CD14-positive monocyte (primary cell): ENCODE results near the gene EZH2. TPM values are rescaled to one million over a fixed set of nuclear protein-coding genes. Genes with fewer than 3 reads are reported as not detected.

ENCODE experiments used
- DNase-seq, 3 donors: peaks; one replicate each; pipeline ENCODE4 v3.0.0-alpha.2; 2011 to 2022
- H2AFZ ChIP-seq: 2 replicates; pipeline ENCODE4 v1.6.0; 2012; ENCODE audit warnings: mild to moderate bottlenecking, low read depth, low read length, inconsistent platforms; ENCODE audit not compliant: insufficient read depth, poor library complexity, severe bottlenecking
- H3K27ac ChIP-seq, 2 donors: 1 replicate in 1 of 2; 2 replicates in 1 of 2; pipeline ENCODE4 v1.5.1; 2012 to 2013; ENCODE audit warnings: low read length in 2 of 2, control low read depth in 1 of 2, inconsistent platforms in 1 of 2, low read depth in 1 of 2, mild to moderate bottlenecking in 1 of 2
- H3K27me3 ChIP-seq, 2 donors: one replicate each; pipeline versions ENCODE4 v1.6.0 to v1.6.1; 2011 to 2013; ENCODE audit warnings: low read length in 2 of 2; ENCODE audit not compliant: control insufficient read depth in 2 of 2, insufficient read depth in 2 of 2
- H3K36me3 ChIP-seq, 2 donors: replicated peaks in 1 of 2; 1 replicate in 1 of 2; 2 replicates in 1 of 2; pipeline versions ENCODE4 v1.5.1 to v1.6.1; 2012 to 2013; ENCODE audit warnings: low read length in 2 of 2, control low read depth in 1 of 2, inconsistent platforms in 1 of 2, mild to moderate bottlenecking in 1 of 2; ENCODE audit not compliant: insufficient read depth in 2 of 2, control insufficient read depth in 1 of 2
- H3K4me1 ChIP-seq, 2 donors: 1 replicate in 1 of 2; 2 replicates in 1 of 2; pipeline versions ENCODE4 v1.5.1 to v1.6.1; 2012 to 2013; ENCODE audit warnings: low read length in 2 of 2, control low read depth in 1 of 2, inconsistent platforms in 1 of 2, mild to moderate bottlenecking in 1 of 2, moderate library complexity in 1 of 2; ENCODE audit not compliant: insufficient read depth in 2 of 2, control insufficient read depth in 1 of 2
- H3K4me2 ChIP-seq: replicated peaks from 2 replicates; pipeline ENCODE3; 2012; ENCODE audit warnings: low read length, moderate library complexity, mild to moderate bottlenecking; ENCODE audit not compliant: poor library complexity, severe bottlenecking; ENCODE audit errors: extremely low read depth
- H3K4me3 ChIP-seq, 3 experiments: fragments of 200-600 bp in 1 of 3; sonication (generic) in 1 of 3; replicated peaks in 1 of 3; 1 replicate in 2 of 3; 2 replicates in 1 of 3; pipeline ENCODE4 v1.5.1; 2011 to 2013; ENCODE audit warnings: low read length in 3 of 3, mild to moderate bottlenecking in 3 of 3, control low read depth in 2 of 3, low read depth in 2 of 3, inconsistent platforms in 1 of 3, moderate library complexity in 1 of 3
- H3K79me2 ChIP-seq: 2 replicates; pipeline ENCODE4 v1.6.0; 2012; ENCODE audit warnings: mild to moderate bottlenecking, control low read depth, inconsistent platforms, low read length, moderate library complexity; ENCODE audit not compliant: insufficient read depth
- H3K9ac ChIP-seq: 2 replicates; pipeline ENCODE4 v1.6.0; 2017; ENCODE audit warnings: low read length, mild to moderate bottlenecking; ENCODE audit not compliant: insufficient read depth, poor library complexity, severe bottlenecking
- H3K9me3 ChIP-seq, 2 donors: replicated peaks in 1 of 2; 1 replicate in 1 of 2; 2 replicates in 1 of 2; pipeline versions ENCODE4 v1.5.1 to v1.6.1; 2012 to 2013; ENCODE audit warnings: low read length in 2 of 2, control low read depth in 1 of 2; ENCODE audit not compliant: control insufficient read depth in 1 of 2, insufficient read depth in 1 of 2
- H4K20me1 ChIP-seq: 2 replicates; pipeline ENCODE4 v1.6.0; 2012; ENCODE audit warnings: mild to moderate bottlenecking, low read length, control low read depth, moderate library complexity; ENCODE audit not compliant: insufficient read depth
- H3K27ac Mint-ChIP-seq, 7 donors: one replicate each; pipeline ENCODE4 v1.8.0; 2020; ENCODE audit warnings: mild to moderate bottlenecking in 7 of 7, mixed read lengths in 7 of 7, moderate library complexity in 6 of 7, inconsistent platforms in 2 of 7
- H3K27me3 Mint-ChIP-seq, 3 donors: one replicate each; pipeline ENCODE4 v1.8.0; 2021 to 2022; ENCODE audit warnings: low read depth in 3 of 3, mild to moderate bottlenecking in 3 of 3, mixed read lengths in 3 of 3, moderate library complexity in 3 of 3, inconsistent platforms in 1 of 3
- H3K36me3 Mint-ChIP-seq, 2 donors: one replicate each; pipeline ENCODE4 v1.8.0; 2020; ENCODE audit warnings: mixed read lengths in 2 of 2, inconsistent platforms in 1 of 2, mild to moderate bottlenecking in 1 of 2
- H3K4me1 Mint-ChIP-seq: one replicate; pipeline ENCODE4 v1.8.0; 2020; ENCODE audit warnings: mild to moderate bottlenecking, mixed read lengths
- H3K4me3 Mint-ChIP-seq, 2 donors: one replicate each; pipeline ENCODE4 v1.8.0; 2020; ENCODE audit warnings: mild to moderate bottlenecking in 2 of 2, mixed read lengths in 2 of 2, moderate library complexity in 1 of 2
- H3K9me3 Mint-ChIP-seq, 7 donors: one replicate each; pipeline ENCODE4 v1.8.0; 2020 to 2022; ENCODE audit warnings: mixed read lengths in 7 of 7, mild to moderate bottlenecking in 6 of 7, moderate library complexity in 6 of 7, inconsistent platforms in 2 of 7
- CTCF ChIP-seq: fragments of 200-600 bp; IDR thresholded peaks from one replicate; pipeline ENCODE4 v1.8.0; 2022; ENCODE audit warnings: antibody characterized with exemption, mild to moderate bottlenecking
- WGBS: methylation state at CpG from one replicate; pipeline ENCODE4 v1.1.5; 2013; ENCODE audit warnings: missing lambda C conversion rate; ENCODE audit not compliant: insufficient coverage; 5-methylcytosine and 5-hydroxymethylcytosine counted together
- intact Hi-C, 2 donors: fragments of 100-400 bp; cut with micrococcal nuclease; formaldehyde crosslinking; loops; one replicate each; pipeline versions ENCODE4 v1.15.0 to v1.15.1; 2023
- polyA plus RNA-seq, 3 donors: library from polyadenylated mRNA; depleted of rRNA in 1 of 3; unstranded in 2 of 3; stranded (reverse) in 1 of 3; fragments of 300-500 nt in 2 of 3; fragments of >200 nt in 1 of 3; fragmentation: Illumina TruSeq in 2 of 3; gene quantifications; 1 replicate in 2 of 3; 2 replicates in 1 of 3; pipeline ENCODE4 v1.2.3, GENCODE V29; 2012 to 2021

The EZH2 gene
- polyA plus RNA-seq, 3 donors: 1.3 to 6.1 (median 1.6) TPM

- no peaks in the 10 kb centered on the region for H3K9me3 ChIP-seq
- no peak overlapping the region for H3K9ac ChIP-seq
- no peak overlapping the region for H3K4me2 ChIP-seq
- Mint-ChIP-seq H3K9me3 (no peaks in the 10 kb centered on the region), H3K36me3 (peaks cover 52 to 79% of the 10 kb centered on the region in 2 donors), H3K4me1 (peaks cover 4% of the 10 kb centered on the region), H3K4me3 (no peak overlapping the region), H3K27ac (no peak overlapping the region), H3K27me3 (no peaks in the 10 kb centered on the region)
- no peaks in the 10 kb centered on the region for H4K20me1 ChIP-seq
- no peak for DNase-seq
- no peaks in the 10 kb centered on the region for H3K27me3 ChIP-seq
- no peaks in the 10 kb centered on the region for H3K4me1 ChIP-seq
- peaks cover 37 to 91% of the 10 kb centered on the region in 2 donors for H3K36me3 ChIP-seq
- H2AFZ ChIP-seq: no peak overlapping the region
- no peak for TF ChIP-seq CTCF
- intact Hi-C loops: no loop called here
- WGBS: 100% methylated on average over 2 of the region's 3 CpGs
- no peak overlapping the region for H3K27ac ChIP-seq
- H3K4me3 ChIP-seq: no peak overlapping the region
- no peaks in the 10 kb centered on the region for H3K79me2 ChIP-seq
These were observed 68.5 kb downstream of the EZH2 start for GRCh38 chr7:148815612-148816011.

- H3K27ac Mint-ChIP-seq: no peak overlapping the region
- no peaks in the 10 kb centered on the region for H3K27me3 ChIP-seq
- intact Hi-C loops: no loop called here
- H3K9ac ChIP-seq: no peak overlapping the region
- H3K36me3 ChIP-seq: peaks cover 41 to 97% of the 10 kb centered on the region in 2 donors
- H3K27ac ChIP-seq: no peak overlapping the region
- 100% methylated on average over 6 of the region's 10 CpGs for WGBS
- no peak overlapping the region for H3K4me3 Mint-ChIP-seq
- DNase-seq: no peak
- no peaks in the 10 kb centered on the region for H3K4me1 ChIP-seq
- H3K4me1 Mint-ChIP-seq: peaks cover under 1% of the 10 kb centered on the region
- no peaks in the 10 kb centered on the region for H3K79me2 ChIP-seq
- no peak overlapping the region for H3K4me2 ChIP-seq
- no peak overlapping the region for H2AFZ ChIP-seq
- H3K4me3 ChIP-seq: no peak overlapping the region
- H4K20me1 ChIP-seq: no peaks in the 10 kb centered on the region
- H3K9me3 ChIP-seq: no peaks in the 10 kb centered on the region
- peaks cover 56 to 84% of the 10 kb centered on the region in 2 donors for H3K36me3 Mint-ChIP-seq
- no peaks in the 10 kb centered on the region for H3K27me3 Mint-ChIP-seq
- no peak for TF ChIP-seq CTCF
- no peaks in the 10 kb centered on the region for H3K9me3 Mint-ChIP-seq
These were observed 69.0 kb downstream of the EZH2 start for GRCh38 chr7:148814922-148815559.
